Fibroblast of villous mesenchyme (primary cell): ENCODE data around the gene ABO. TPM values are rescaled to one million over a fixed set of nuclear protein-coding genes. Genes with fewer than 3 reads are reported as not detected.
"Not testable (repeated sequence)": the region's sequence is repeated elsewhere in the genome, so short reads cannot be mapped to it uniquely, and the experiment has no call there.

Source experiments
- DNase-seq: peaks from one replicate; pipeline ENCODE4 v3.0.0-alpha.2; 2010; ENCODE audit warnings: low read depth
- H3K4me3 ChIP-seq: 2 replicates; pipeline ENCODE4 v1.5.1; 2011; ENCODE audit warnings: low read depth, mild to moderate bottlenecking, low read length
- total RNA-seq: library from RNA; depleted of rRNA; stranded (reverse); fragments of >200 nt; gene quantifications from 2 replicates; pipeline ENCODE4 v1.2.3, GENCODE V29; 2012
- TF ChIP-seq, protein P1 (sequence below): IDR thresholded peaks from 2 replicates; pipeline ENCODE4 v1.5.1; 2012; ENCODE audit warnings: low read depth, mild to moderate bottlenecking, low read length; ENCODE audit not compliant: insufficient read depth

ABO gene
- total RNA-seq, 1 donor: not detected

DNA sequence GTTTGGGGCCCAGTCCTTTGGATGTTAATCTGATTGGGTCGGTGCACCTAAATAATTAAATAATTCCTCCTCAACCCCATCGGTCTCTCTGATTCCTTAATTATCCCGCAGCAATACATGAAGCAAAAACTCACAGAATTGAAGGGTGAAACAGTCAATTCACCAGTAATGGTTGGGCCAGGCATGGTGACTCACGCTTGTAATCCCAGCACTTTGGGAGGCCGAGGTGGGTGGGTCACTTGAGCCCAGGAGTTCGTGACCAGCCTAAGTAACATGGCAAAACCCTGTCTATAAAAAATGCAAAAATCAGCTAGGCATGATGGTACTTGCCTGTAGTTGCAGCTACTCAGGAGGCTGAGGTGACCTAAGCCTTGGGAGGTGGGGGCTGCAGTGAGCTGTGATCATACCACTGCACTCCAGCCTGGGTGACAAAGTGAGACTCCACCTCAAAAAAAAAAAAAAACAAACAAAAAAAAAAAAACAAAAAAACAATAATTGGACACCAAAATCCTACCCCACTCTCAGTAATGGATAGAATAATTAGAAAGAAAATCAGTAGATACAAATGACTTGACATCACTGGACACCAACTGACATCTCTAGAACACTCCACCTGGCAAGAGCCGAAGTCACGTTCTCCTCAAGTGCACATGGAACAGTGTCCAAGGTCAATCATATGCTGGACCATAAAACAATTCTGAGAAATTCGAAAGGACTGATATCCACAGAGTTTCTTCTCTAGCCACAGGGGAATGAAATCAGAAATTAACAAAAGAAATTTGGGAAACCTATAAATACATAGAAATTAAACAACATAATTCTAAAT, 5.3 kb downstream of the ABO start:
- TF ChIP-seq, protein P1, sequence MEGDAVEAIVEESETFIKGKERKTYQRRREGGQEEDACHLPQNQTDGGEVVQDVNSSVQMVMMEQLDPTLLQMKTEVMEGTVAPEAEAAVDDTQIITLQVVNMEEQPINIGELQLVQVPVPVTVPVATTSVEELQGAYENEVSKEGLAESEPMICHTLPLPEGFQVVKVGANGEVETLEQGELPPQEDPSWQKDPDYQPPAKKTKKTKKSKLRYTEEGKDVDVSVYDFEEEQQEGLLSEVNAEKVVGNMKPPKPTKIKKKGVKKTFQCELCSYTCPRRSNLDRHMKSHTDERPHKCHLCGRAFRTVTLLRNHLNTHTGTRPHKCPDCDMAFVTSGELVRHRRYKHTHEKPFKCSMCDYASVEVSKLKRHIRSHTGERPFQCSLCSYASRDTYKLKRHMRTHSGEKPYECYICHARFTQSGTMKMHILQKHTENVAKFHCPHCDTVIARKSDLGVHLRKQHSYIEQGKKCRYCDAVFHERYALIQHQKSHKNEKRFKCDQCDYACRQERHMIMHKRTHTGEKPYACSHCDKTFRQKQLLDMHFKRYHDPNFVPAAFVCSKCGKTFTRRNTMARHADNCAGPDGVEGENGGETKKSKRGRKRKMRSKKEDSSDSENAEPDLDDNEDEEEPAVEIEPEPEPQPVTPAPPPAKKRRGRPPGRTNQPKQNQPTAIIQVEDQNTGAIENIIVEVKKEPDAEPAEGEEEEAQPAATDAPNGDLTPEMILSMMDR: no peak
- no peak for DNase-seq
- H3K4me3 ChIP-seq: no peak overlapping the region

DNA sequence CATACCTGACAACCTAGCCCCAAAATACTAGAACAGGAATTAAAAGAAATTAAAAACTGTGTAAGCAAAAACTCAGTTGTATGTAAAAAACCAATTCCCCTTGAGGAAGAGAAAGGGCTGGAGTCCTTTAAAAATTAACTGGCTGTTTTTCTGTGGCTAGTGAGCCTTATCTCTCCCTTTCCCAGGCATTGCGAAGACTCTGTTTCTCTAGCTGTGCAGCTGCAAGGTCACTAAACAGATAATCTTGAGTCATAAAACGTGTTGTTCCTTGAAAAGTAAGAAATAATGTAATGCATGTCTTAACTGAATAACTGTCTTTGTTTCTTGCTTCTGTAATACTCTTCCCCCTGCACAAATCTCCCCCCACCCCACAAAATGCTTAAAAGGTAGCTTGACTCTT, 5.9 kb downstream of the ABO start:
- not testable (repeated sequence) for H3K4me3 ChIP-seq

DNA sequence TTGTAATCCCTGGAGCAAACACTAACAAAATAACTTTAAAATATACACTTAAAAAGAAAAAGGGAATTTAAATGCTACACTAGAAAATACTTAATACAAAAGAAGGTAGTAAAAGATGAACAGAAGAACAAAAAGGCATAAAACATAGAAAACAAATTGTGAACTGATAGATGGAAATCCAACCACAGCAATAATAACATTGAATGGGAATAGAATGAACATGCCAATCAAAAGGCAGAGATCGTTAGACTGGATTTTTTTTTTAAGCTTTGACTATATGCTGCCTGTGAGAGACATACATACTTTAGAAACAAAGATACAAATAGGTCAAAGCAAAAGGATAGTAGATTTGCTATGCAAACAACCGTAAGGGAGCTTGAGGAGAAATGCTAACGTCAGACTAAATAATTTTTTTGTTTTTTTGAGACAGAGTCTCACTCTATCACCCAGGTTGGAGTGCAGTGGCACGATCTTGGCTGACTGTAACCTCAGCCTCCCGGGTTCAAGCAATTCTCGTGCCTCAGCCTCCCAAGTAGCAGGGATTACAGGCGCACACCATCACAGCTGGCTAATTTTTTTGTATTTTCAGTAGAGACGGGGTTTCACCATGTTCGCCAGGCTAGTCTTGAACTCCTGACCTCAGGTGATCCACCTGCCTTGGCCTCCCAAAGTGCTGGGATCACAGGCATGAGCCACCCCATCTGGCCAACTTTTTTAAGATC, 6.5 kb downstream of the ABO start:
- no peak overlapping the region for H3K4me3 ChIP-seq
- DNase-seq: no peak
- TF ChIP-seq, protein P1: no peak

More for the DNA sequence above, 5.9 kb downstream of the ABO start:
- DNase-seq: peak; percentile 10

DNA sequence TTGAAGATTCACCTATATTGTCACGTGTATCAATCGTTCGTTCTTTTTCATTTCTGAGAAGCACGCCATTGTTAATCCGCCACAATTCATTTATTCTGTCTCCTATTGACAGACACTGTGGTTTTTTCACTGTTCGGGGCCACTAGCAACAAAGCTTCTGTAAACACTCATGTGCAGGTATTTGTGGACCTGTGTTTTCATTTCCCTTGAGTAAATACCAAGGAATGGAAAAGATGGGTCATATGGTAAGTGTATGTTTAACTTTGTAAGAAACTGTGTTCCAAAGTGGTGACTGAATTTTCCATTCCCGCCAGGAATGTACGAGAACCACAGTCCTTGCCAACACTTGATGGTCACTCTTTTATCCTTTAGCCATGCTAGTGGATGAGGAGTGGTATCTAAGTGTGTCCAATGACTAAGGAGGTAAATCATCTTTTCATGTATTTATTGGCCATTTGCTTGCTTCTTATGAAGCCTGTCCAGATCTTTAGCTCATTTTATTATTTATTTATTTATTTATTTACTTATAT, 10.7 kb downstream of the ABO start:
- no peak overlapping the region for H3K4me3 ChIP-seq
- TF ChIP-seq, protein P1: no peak
- no peak for DNase-seq

DNA sequence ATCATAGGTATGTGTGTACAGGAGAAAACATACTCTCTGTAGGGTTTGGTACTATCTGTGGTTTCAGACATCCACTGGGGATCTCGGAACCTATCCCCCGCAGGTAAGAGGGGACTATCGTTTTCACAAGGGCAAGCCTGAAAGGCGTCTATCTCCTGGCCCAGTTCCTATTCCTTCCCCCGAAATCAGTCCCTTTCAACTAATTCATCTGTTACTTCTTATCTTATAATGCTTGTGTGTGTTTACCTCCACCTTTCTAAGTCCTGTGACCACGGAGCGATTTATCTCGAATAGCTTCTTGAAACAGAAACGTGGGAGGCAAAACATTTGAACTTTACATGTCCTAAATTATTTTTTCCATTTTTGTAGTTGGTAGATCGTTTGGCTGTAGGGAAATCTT, 11.4 kb downstream of the ABO start:
- no peak for DNase-seq
- H3K4me3 ChIP-seq: no peak overlapping the region
- TF ChIP-seq, protein P1: no peak

DNA sequence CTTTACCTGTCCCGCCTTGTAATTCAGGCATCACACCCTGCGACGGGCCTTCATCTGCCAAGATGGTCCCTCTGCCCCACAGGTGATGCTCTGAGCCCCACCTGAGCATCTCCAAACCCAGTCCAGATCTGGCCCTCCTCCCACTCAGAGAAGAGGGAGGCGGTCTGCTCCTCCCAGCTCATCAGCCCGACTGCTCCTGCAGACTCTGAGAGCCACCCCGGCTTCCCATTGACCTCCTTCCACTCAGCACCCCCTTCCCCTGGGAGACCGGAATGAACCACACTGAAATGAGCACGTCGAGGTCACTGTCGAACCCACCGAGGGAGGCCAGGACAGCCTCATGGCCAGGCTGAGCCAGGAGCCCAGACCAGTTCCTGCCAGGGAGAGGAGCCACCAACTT, 12.8 kb downstream of the ABO start:
- no peak for DNase-seq
- TF ChIP-seq, protein P1: no peak
- H3K4me3 ChIP-seq: no peak overlapping the region

DNA sequence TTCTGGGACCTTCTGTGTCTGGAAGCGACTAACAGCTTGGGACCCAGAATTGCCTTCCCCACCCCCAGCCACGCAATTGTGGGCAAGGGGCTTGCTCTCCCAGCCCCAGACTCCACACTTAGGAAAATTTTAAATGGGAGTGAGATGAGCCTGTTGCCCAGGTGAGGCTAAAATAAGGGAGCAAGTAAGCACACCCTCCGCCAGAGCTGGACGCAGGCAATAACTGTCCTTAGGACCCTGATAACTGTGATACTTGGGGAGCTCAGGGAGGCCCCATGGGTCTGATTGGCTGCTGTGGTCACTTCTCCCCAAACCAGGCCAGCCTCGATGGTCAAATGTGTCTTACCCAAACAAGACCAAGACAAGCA, 13.3 kb downstream of the ABO start:
- TF ChIP-seq, protein P1: no peak
- H3K4me3 ChIP-seq: no peak overlapping the region
- no peak for DNase-seq
